EL (cell line): ENCODE data around the gene CD7.
A peak's percentile ranks its signal among the peaks of the same experiment; 100 is the strongest.

Experiments used
- DNase-seq: peaks from one replicate; pipeline ENCODE4 v3.0.0-alpha.2; 2016

Gene CD7

DNA sequence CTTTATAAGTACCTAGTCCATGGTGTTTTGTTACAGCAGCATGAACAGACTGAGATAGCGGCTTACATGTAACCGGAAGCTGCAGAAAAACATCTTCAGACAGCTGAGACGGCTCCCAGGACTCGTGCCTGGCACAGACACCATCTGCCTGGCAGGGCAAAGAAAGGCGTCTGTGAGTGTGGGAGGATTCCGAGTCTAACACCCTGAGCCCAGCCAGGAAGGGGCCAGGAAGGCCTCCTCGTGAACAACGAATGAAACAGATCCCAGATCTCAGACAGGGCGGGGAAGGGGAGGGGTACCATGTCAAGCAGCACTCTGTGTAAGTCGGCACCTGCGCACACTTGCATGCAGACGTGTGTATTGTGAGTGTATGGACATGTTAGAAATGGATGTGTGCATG, 39.6 kb downstream of the CD7 start:
- DNase-seq, result no peak

GRCh38 chr17:82276938-82277337, 40.5 kb downstream of the CD7 start:
- DNase-seq, result no peak

DNA sequence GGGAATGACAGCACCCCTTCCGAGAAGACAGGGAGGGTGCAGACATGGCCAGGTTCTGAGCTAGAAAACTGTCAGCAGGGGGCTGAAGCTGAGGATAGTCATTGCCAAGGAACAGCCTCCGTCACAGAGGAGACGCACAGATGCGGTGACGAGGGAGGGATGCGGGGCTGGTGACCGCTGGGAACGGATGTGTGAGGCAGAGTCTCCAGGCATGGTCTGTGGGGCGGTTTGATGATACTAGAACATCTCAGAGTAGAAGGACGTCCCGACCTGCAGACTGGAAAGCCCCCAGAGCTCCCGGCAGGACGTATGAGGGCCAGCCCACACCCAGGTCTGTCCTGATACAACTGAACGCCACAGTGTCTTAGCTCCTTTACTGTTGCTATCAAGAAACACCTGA, 42.1 kb downstream of the CD7 start:
- DNase-seq, result no peak

GRCh38 chr17:82274134-82275020, 43.0 kb downstream of the CD7 start:
- DNase-seq, result no peak

DNA sequence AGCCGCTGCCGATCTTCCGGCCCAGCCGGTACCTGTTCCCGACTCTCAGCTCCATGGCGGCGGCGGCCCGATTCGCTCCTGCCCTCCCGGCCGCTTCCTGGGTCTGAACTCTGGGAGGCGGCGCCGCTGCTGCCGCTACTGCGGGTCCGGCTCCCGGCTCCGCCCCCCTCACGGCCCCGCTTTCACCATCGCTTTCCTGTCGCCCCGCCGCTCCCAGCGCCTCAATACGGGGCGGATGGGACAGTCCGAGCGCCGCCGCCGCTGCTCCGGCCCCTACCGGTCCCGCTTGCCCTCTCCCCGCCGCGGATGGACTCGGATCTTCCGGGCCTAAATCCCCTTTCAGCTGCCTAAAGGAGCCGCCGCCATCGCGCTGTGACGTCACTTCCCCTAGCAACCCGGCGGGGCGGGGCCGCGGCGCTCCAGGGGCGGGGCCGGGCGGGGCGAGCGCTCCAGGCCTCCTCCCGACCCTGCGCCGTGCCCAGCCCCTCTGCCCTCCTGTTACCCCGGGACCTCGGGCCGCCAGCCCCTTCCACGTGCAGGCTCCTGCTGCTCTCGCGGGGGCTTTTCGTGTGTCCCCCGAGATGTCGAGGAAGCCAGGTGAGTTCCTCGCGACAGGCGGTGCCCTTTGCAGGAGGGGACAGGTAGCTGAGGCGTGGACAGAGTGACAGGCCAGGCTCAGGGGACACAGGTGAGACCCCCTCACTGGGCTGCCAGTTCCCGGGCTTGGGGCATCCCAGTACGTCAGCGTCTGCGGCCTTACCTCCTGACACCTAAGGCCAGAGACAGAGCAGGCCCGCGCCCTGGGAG, 43.9 kb downstream of the CD7 start, which contains the start of gene CSNK1D:
TSS of gene CSNK1D (minus strand) at position 374 of the 807 bp plus-strand sequence. CDS start at position 55, 319 bp downstream.
- DNase-seq, result peak; percentile 88

- no peak for DNase-seq
Measured at GRCh38 chr17:82272495-82273326, 44.7 kb downstream of the CD7 start.

GRCh38 chr17:82271401-82271800, 46.0 kb downstream of the CD7 start:
- DNase-seq, result no peak

- DNase-seq, result no peak
Measured at GRCh38 chr17:82270651-82271050, 46.8 kb downstream of the CD7 start.

GRCh38 chr17:82269882-82270500, 47.4 kb downstream of the CD7 start:
- no peak for DNase-seq

DNA sequence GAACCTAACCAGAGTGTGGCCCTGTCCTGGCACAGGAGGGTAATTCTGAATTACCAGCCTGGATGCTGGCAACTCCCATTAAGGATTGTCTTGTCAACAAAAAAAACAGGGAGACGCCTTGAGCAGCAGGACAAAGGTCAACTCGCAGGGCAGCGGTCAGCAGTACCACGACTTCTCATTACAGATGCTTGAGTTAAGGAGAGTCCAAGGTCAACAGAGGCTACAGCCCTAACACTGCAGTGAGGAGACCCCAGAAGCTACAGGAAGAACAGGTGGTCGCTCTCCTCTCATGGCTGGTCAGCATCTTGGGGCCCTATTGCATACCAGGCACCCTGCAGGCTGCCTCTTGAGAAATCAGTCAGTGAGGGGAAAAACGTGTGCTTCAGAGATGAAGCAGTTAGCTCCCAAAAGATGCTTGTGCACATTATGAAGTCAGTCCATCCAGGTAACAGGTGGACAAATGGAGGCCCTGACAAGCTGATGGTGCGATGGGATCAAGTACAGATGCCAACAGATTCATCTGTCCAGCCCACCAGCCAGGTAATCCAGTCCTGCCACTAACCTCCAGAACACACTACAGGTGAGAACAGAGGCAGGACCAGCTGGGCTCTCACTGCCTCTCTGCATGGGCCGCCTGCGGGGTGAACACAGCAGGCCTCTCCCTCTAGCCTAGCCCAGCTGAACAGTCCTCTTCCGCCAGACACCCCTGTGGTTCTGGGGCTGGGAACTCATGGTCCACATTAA, 48.1 kb downstream of the CD7 start:
- DNase-seq, result no peak

GRCh38 chr17:82267575-82268379, 49.6 kb downstream of the CD7 start:
- DNase-seq, result peak; percentile 98

GRCh38 chr17:82266142-82266541, 51.3 kb downstream of the CD7 start:
- no peak for DNase-seq
